ENCODE data around the gene DLG4.

DLG4 gene

DNA sequence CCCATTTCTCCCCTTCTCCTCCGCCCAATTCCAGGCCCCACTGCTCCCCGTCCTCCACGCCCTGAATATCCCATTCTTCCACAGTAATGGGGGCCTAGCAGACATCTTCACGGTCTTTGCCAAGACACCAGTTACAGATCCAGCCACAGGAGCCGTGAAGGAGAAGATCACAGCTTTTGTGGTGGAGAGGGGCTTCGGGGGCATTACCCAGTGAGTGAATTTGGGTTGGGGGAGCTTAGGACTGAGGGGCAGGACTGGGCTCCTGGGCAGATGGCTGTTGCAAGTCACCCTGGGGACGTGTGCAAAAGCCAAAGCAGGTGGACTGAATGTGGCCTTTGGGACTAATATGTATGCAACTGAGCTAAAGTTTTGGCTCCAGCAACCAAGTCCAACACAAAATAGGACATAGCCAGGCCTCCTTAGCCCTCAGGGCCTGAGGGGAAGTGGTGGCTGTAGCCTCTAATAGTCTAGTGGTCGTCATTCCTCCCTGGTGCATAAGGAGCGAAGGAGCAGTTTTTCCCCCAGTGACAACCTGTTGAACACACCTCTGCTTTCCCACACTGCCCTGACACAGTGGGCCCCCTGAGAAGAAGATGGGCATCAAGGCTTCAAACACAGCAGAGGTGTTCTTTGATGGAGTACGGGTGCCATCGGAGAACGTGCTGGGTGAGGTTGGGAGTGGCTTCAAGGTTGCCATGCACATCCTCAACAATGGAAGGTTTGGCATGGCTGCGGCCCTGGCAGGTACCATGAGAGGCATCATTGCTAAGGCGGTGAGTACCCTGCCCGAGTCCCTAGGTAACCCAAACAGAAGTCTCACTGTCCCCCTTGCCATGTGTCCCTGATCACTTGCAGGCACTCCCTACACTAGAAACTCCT lies 2.7 kb upstream of the DLG4 start:
- Histone ChIP-seq H3K4me3 (ENCODE audit: low read length) (no peak overlapping the region), H3K4me1 (ENCODE audit: control insufficient read depth, insufficient read depth, low read length) (peaks cover 18% of the 10 kb centered on the region), H3K9ac (ENCODE audit: low read length) (no peak overlapping the region), H3K27me3 (ENCODE audit: control insufficient read depth, insufficient read depth, low read length) (no peaks in the 10 kb centered on the region), H3K27ac (ENCODE audit: low read depth, low read length) (no peak overlapping the region), H3K36me3 (ENCODE audit: control insufficient read depth, insufficient read depth, low read length) (peaks cover 40% of the 10 kb centered on the region)

DNA sequence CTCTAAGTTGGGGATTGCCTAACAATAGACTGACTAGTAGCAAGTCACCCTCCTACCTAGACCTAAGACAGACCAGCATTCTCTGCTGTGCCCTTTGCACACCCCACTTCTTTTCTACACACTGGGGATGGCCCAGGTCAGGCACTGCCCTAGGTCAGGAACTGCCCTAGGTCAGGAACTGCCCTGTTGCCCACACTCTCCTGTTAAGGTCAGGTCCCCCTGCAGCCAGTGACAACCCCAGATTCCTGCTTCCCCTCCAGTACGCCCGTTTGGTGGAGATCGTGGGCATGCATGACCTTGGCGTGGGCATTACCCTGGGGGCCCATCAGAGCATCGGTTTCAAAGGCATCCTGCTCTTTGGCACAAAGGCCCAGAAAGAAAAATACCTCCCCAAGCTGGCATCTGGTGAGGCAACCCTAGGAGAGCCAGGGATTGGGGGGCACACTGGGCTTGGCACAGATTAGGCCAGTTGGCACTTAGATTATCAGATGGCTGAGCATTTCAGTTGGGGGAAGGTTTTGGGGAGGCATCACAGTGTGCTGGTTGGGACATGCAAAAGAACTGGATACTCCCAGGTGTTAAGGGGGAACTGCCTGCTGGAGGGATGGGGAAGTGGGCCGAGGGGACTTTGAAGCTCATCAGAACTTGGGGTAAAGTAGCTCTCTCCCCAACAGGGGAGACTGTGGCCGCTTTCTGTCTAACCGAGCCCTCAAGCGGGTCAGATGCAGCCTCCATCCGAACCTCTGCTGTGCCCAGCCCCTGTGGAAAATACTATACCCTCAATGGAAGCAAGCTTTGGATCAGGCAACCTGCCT lies 1.8 kb upstream of the DLG4 start:
- H3K9ac ChIP-seq (ENCODE audit: low read length), result peak overlapping the region; percentile 52
- peak overlapping the region; percentile 93 for H3K27ac ChIP-seq (ENCODE audit: low read depth, low read length)
- no peaks in the 10 kb centered on the region for H3K27me3 ChIP-seq (ENCODE audit: control insufficient read depth, insufficient read depth, low read length)
- H3K36me3 ChIP-seq (ENCODE audit: control insufficient read depth, insufficient read depth, low read length), result peaks cover 31% of the 10 kb centered on the region
- H3K4me1 ChIP-seq (ENCODE audit: control insufficient read depth, insufficient read depth, low read length), result peaks cover 18% of the 10 kb centered on the region
- H3K4me3 ChIP-seq (ENCODE audit: low read length), result peak overlapping the region; percentile 93

DNA sequence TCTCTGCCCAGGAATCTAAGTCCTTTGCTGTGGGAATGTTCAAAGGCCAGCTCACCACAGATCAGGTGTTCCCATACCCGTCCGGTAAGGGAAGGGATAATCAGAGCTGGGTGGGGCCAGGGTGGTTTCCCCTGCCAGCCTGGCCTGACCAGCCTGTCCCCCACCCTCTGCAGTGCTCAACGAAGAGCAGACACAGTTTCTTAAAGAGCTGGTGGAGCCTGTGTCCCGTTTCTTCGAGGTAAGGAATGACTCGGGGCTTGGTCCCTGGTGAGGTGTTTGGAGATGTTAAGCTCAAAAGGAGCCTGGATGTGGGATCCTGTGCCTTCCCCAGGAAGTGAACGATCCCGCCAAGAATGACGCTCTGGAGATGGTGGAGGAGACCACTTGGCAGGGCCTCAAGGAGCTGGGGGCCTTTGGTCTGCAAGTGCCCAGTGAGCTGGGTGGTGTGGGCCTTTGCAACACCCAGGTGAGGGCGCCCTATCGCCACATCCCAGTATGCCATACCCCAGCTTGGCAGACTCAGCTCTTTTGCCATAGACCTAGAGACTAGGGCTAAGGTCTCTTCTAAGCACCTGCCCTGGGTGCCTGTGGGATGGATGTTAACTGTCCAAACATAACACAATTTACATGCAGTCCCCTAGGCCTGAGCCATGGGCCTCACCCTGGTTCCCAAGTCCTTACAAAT lies 1.1 kb upstream of the DLG4 start:
- peaks cover 20% of the 10 kb centered on the region for H3K4me1 ChIP-seq (ENCODE audit: control insufficient read depth, insufficient read depth, low read length)
- H3K27me3 ChIP-seq (ENCODE audit: control insufficient read depth, insufficient read depth, low read length), result no peaks in the 10 kb centered on the region
- peak overlapping the region; percentile 93 for H3K27ac ChIP-seq (ENCODE audit: low read depth, low read length)
- H3K36me3 ChIP-seq (ENCODE audit: control insufficient read depth, insufficient read depth, low read length), result peaks cover 27% of the 10 kb centered on the region
- H3K9ac ChIP-seq (ENCODE audit: low read length), result peak overlapping the region; percentile 86
- peak overlapping the region; percentile 93 for H3K4me3 ChIP-seq (ENCODE audit: low read length)

DNA sequence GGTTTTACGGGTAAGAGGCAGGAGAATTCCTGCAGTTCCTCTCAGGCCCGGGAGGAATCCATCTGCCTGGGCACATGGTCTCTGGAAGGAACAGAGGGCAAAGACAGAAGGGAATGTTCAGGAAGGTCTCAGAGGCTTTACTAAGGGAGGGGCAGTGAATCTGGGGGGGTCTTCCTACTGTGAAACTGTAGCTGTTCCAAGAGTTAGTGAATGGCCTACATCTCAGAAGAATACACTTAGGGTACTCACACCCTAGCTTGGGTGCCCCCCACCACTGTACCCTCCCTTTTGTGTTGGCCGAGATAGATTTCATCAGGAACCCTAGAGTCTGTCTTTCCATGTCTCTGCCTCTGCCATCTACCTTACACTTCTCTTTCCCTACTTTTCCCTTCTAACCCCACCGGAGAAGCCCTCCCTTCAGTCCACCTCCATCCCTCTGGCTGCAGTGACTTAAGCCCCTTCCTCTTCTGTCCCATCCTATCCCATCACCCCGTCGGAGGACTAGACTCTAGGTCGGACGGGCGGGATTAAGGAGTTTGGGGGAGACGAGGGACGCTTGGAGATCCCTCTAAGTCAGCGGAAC lies 316 bp downstream of the DLG4 start:
- peaks cover 23% of the 10 kb centered on the region for H3K4me1 ChIP-seq (ENCODE audit: control insufficient read depth, insufficient read depth, low read length)

DNA sequence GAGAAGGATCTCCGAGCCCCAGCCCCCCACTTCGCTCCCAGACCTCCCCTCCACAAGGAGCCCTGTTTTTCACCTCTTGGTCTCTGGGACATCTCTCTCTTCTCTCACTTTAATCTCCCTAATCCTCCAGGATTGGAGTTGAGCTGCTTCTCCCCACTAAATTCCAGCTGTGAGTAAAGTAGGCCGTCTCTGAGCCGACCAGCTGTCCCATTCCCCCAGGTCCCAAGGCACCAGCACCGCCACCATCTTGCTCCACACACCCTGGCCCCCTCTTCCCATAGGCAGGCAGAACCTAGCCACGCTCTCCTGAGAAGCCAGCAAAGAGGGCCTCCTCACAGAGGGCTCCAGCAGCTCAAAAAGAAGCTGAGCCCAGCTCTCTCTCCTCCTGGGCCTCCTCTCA lies 878 bp downstream of the DLG4 start:
- Histone ChIP-seq H3K4me1 (ENCODE audit: control insufficient read depth, insufficient read depth, low read length) (peaks cover 28% of the 10 kb centered on the region), H3K36me3 (ENCODE audit: control insufficient read depth, insufficient read depth, low read length) (peaks cover 19% of the 10 kb centered on the region), H3K27me3 (ENCODE audit: control insufficient read depth, insufficient read depth, low read length) (peaks cover 3% of the 10 kb centered on the region), H3K27ac (ENCODE audit: low read depth, low read length) (peak overlapping the region; percentile 93), H3K9ac (ENCODE audit: low read length) (no peak overlapping the region), H3K4me3 (ENCODE audit: low read length) (no peak overlapping the region)

More for the DNA sequence above, 316 bp downstream of the DLG4 start:
- peak overlapping the region; percentile 93 for H3K4me3 ChIP-seq (ENCODE audit: low read length)
- peak overlapping the region; percentile 93 for H3K27ac ChIP-seq (ENCODE audit: low read depth, low read length)
- peaks cover 24% of the 10 kb centered on the region for H3K36me3 ChIP-seq (ENCODE audit: control insufficient read depth, insufficient read depth, low read length)
- no peaks in the 10 kb centered on the region for H3K27me3 ChIP-seq (ENCODE audit: control insufficient read depth, insufficient read depth, low read length)
- peak overlapping the region; percentile 57 for H3K9ac ChIP-seq (ENCODE audit: low read length)

DNA sequence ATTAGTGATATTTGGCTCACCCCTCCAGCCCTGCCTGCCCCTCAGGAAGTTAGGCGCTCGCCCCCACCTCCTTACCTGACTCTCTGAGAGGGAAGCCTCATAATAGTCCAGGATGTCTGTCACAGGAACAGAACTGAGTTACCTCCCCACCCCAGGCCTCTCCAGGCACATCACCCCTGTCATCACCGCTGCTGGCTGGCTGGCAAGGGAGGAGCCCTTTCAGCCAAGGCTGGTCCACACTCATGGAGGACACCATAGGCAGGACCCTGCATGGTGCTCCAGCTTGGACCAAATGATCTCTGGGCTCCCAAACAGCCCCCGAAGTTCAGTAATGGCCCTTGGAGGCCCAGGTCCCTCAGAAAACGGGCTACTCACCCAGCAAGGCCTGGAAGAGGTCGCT lies 1.5 kb downstream of the DLG4 start:
- peak overlapping the region; percentile 77 for H3K27ac ChIP-seq (ENCODE audit: low read depth, low read length)
- peaks cover 3% of the 10 kb centered on the region for H3K27me3 ChIP-seq (ENCODE audit: control insufficient read depth, insufficient read depth, low read length)
- H3K4me3 ChIP-seq (ENCODE audit: low read length), result peak overlapping the region; percentile 56
- no peak overlapping the region for H3K9ac ChIP-seq (ENCODE audit: low read length)
- H3K4me1 ChIP-seq (ENCODE audit: control insufficient read depth, insufficient read depth, low read length), result peaks cover 30% of the 10 kb centered on the region
- peaks cover 13% of the 10 kb centered on the region for H3K36me3 ChIP-seq (ENCODE audit: control insufficient read depth, insufficient read depth, low read length)

DNA sequence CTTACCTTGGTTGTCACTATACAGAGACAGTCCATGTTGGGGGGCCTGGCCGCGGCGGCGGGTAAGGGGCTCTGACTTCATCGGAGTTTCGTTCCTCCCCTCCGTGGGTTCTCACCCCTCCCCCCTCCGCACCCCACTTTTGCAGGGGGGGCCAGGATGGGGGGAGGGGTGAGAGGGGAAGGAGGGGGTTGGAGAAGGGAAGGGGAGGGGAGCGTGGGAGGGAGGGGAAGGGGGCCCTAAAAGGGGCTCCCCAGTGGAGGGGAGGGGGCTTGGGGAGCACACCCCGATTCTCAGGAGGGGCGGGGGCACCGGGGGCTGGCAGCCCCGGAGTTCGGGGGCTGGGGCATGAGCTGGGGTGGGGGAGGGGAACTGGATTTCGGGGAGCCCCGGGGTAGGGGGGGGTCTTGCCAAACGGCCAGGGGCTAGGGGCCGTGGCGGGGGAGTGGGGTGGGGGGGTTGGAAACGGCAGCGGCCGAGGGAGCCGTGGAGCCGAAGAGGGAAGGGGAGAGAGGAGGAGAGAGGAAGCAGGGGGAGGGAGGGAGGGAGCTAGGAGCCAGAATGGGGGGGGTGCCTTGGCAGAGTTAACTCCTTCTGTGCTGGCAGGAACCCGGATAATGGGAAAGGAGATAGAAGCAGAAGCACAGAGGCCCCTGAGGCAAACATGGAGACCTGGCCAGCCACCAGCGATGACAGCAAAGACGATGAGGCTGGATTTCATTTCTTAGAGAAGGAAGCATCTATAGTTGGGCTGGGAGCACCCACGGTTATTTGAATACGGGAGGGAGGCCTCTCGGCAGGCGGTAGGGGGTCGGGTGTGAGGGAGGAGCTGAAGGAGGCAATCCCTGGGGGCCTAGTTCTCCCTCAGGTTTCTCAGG lies 2.3 kb downstream of the DLG4 start:
- Histone ChIP-seq H3K4me3 (ENCODE audit: low read length) (peak overlapping the region; percentile 56), H3K27ac (ENCODE audit: low read depth, low read length) (peak overlapping the region; percentile 77), H3K4me1 (ENCODE audit: control insufficient read depth, insufficient read depth, low read length) (peaks cover 30% of the 10 kb centered on the region), H3K36me3 (ENCODE audit: control insufficient read depth, insufficient read depth, low read length) (peaks cover 5% of the 10 kb centered on the region), H3K9ac (ENCODE audit: low read length) (no peak overlapping the region), H3K27me3 (ENCODE audit: control insufficient read depth, insufficient read depth, low read length) (peaks cover 3% of the 10 kb centered on the region)

DNA sequence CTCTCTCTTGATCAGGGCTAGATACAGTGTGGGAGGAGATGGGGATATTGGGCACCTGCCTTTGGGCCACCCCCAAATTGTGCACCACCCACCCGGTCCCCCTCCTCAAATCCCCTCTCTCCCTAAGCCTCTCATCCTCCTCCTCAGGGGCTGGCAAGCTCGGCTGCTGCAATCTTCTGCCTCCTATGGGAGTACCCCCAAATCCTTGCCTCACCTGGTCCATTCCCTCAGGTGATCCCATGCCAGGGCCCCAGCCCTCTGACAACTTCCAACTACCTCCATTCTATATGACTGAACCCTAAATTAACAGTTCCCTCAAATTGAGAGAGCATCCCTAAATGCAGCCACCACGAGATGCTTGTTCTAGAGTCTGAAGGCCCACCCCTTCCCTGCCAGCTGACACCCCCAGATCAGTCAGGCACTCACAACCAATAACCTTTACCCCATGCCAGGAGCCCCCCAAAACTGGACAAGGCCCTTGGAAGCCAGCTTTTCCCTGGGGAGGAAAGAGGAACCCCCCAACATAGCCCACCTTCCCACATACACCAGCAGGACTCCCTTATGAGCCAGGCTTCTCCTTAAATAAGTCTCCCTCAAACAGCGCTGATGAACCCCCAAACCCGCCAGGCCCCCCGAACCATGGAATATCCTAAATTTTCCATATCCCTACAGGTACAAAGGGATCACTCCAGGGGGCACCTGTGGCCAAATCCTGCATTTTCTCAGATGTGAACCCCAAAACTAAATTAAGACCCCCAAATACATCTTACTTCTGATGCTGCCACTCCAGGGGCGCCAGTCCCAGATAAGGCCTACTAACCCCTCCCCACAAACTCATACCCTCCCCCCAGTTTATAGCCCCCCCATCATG lies 3.2 kb downstream of the DLG4 start:
- peak overlapping the region; percentile 32 for H3K4me3 ChIP-seq (ENCODE audit: low read length)
- H3K4me1 ChIP-seq (ENCODE audit: control insufficient read depth, insufficient read depth, low read length), result peaks cover 35% of the 10 kb centered on the region
- peaks cover 3% of the 10 kb centered on the region for H3K27me3 ChIP-seq (ENCODE audit: control insufficient read depth, insufficient read depth, low read length)
- H3K9ac ChIP-seq (ENCODE audit: low read length), result no peak overlapping the region
- H3K36me3 ChIP-seq (ENCODE audit: control insufficient read depth, insufficient read depth, low read length), result no peaks in the 10 kb centered on the region
- H3K27ac ChIP-seq (ENCODE audit: low read depth, low read length), result peak overlapping the region; percentile 29

DNA sequence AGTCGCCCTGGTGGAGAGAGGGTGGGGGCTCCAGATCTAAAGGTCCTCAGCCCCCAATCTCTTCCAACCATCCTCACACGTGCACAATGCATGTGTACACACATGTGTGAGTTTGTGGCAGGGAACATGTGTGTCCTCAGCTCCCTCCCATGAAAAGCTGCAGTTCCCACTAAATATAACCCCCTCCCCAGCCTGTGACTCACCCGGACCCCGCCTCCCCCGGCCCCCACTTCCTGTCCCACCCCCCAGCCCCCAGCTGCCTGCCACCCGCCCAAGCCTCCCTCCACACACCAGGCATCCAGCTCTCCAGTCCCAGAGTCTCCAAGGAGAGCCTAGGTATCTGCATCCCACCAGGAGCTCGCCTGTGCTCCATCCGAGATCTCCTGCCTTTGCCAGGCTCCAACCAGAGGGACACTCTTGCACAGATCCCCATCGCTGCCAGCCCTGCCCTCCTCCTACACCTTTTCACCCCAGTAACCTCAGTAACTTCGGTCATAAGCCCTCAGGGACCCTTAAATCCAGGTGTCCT lies 3.9 kb downstream of the DLG4 start:
- Histone ChIP-seq H3K27ac (ENCODE audit: low read depth, low read length) (peak overlapping the region; percentile 87), H3K4me1 (ENCODE audit: control insufficient read depth, insufficient read depth, low read length) (peaks cover 30% of the 10 kb centered on the region), H3K27me3 (ENCODE audit: control insufficient read depth, insufficient read depth, low read length) (peaks cover 3% of the 10 kb centered on the region), H3K36me3 (ENCODE audit: control insufficient read depth, insufficient read depth, low read length) (no peaks in the 10 kb centered on the region), H3K4me3 (ENCODE audit: low read length) (peak overlapping the region; percentile 40), H3K9ac (ENCODE audit: low read length) (no peak overlapping the region)

DNA sequence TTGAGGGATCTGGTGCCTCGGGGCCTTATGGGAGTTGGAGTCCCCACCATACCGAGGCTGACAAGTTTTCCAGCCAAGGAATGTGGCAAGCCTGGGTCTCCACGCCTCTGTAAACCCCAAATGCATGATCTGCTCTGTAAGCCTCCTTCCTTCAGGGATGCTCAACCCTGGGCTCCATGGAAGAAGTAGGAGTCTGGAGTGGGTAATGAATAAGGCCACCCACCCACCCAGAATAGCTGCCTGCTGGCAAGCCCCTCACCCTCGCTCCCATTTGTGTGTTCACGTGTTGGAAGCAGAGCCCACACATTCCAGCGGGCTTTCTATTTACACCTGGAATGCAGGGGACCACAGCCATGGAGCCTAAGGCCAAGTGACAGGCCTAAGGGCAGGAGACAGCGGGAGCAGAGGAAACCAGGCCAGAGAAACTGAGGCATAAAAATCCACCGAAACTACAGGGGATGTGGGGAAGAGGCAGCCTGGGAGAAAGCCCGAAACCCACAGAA lies 4.4 kb downstream of the DLG4 start:
- peak overlapping the region; percentile 67 for H3K4me3 ChIP-seq (ENCODE audit: low read length)
- peaks cover 3% of the 10 kb centered on the region for H3K27me3 ChIP-seq (ENCODE audit: control insufficient read depth, insufficient read depth, low read length)
- no peak overlapping the region for H3K9ac ChIP-seq (ENCODE audit: low read length)
- H3K4me1 ChIP-seq (ENCODE audit: control insufficient read depth, insufficient read depth, low read length), result peaks cover 25% of the 10 kb centered on the region
- peak overlapping the region; percentile 87 for H3K27ac ChIP-seq (ENCODE audit: low read depth, low read length)
- no peaks in the 10 kb centered on the region for H3K36me3 ChIP-seq (ENCODE audit: control insufficient read depth, insufficient read depth, low read length)

All from rectal smooth muscle tissue (tissue), 1 donor.